Suprapubic skin (tissue), 4 donors: Measurements from ENCODE around the gene HCFC1. TPM values are rescaled to one million over a fixed set of nuclear protein-coding genes. Genes with fewer than 3 reads are reported as not detected.

Source experiments
- DNase-seq, 2 donors: peaks; one replicate each; pipeline ENCODE4 v3.0.0-alpha.2; 2019; ENCODE audit warnings: low spot score in 2 of 2
- H3K27ac ChIP-seq: fragments of 200-600 bp; sonication (generic); one replicate; pipeline ENCODE4 v1.5.1; 2019
- H3K27me3 ChIP-seq: fragments of 200-600 bp; sonication (generic); one replicate; pipeline ENCODE4 v1.5.1; 2019
- H3K36me3 ChIP-seq: fragments of 200-600 bp; sonication (generic); one replicate; pipeline ENCODE4 v1.5.1; 2019
- H3K4me1 ChIP-seq: fragments of 200-600 bp; sonication (generic); one replicate; pipeline ENCODE4 v1.5.1; 2019
- H3K4me3 ChIP-seq: fragments of 200-600 bp; sonication (generic); one replicate; pipeline ENCODE4 v1.5.1; 2019; ENCODE audit warnings: mild to moderate bottlenecking
- H3K9me3 ChIP-seq: fragments of 200-600 bp; sonication (generic); one replicate; pipeline ENCODE4 v1.5.1; 2019
- EP300 ChIP-seq: sonication (generic); formaldehyde crosslinking; IDR thresholded peaks from one replicate; pipeline ENCODE4 v1.6.1; 2017; ENCODE audit warnings: antibody characterized with exemption
- POLR2A ChIP-seq, 2 donors: fragments of 450-650 bp; IDR thresholded peaks; one replicate each; pipeline ENCODE4 v1.6.1; 2017; ENCODE audit warnings: antibody characterized with exemption in 2 of 2, mild to moderate bottlenecking in 2 of 2, moderate library complexity in 2 of 2
- POLR2AphosphoS5 ChIP-seq, 3 donors: sonication (generic); formaldehyde crosslinking; IDR thresholded peaks; one replicate each; pipeline ENCODE4 v1.6.1; 2017; ENCODE audit warnings: antibody characterized with exemption in 3 of 3
- WGBS: methylation state at CpG from one replicate; pipeline ENCODE4 v1.1.5; 2018; 5-methylcytosine and 5-hydroxymethylcytosine counted together
- total RNA-seq, 4 donors: library from RNA; depleted of rRNA; stranded (reverse); fragments of >200 nt; gene quantifications; one replicate each; pipeline ENCODE4 v1.1.0, GENCODE V29; 2016
- TF ChIP-seq, protein P1 (sequence below), 2 donors: fragments of 200-600 bp in 1 of 2; fragments of 450-650 bp in 1 of 2; sonication (generic) in 1 of 2; IDR thresholded peaks; one replicate each; pipeline ENCODE4 v1.5.1; 2016 to 2019; ENCODE audit warnings: antibody characterized with exemption in 2 of 2, mild to moderate bottlenecking in 1 of 2, moderate library complexity in 1 of 2

HCFC1 gene
- total RNA-seq, 4 donors from 2014 or later, result 51.9 to 72.2 (median 55.3) TPM

DNA sequence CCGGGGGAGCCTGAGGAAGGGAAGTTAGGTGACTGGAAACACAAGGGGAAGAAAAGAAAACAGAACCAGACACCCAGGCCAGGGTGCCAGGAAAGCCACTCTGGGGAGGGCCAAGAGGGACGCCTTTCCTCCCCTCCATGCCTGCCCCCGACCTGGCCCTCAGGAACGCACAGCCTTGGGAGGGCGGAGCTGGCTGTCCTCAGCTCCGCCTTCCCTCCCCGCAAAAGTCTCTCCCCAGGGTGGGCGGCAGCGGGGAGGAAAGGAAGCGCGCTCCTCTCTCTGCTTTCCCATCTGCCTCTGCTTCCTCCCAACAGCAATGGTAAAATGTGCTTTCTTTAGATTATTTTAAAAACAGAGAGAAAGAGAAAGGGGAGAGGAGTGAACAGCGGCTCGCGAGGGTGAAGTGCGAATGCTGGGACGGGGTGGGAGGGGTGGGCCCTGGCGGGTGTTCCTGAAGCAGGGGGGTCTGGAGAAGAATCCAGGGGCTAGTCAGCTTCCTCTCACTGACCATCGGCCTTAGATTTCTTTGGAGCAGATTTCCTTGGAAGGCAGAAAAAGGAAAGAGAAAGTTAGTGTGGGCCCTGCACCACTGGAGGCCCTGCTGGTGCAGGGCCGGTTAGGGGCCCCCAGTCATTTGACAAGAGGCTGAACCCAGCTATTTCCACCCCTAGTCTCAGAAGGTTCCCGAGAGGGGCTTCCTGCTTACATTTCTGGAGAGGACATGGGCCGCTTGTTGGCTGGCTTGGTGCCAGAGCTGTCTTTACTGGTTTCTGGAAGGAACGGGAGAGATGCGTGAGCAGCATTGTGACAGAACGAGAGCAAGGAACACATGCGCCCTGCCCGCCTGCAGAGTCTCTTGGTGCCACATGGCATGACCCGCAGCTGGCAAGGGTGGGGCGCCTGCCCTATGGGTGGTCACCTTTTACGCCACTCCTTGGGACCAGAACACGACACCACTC lies 22.5 kb downstream of the HCFC1 start:
- no peak overlapping the region for H3K27ac ChIP-seq
- peaks cover 42% of the 10 kb centered on the region for H3K36me3 ChIP-seq
- no peak overlapping the region for H3K4me3 ChIP-seq
- WGBS, result 80% methylated on average over 30 of the region's 30 CpGs
- TF ChIP-seq POLR2A (IDR thresholded peaks at IDR 0.05) (no peak), EP300 (no peak), POLR2AphosphoS5 (IDR thresholded peaks at IDR 0.05) (no peak)
- TF ChIP-seq, protein P1, sequence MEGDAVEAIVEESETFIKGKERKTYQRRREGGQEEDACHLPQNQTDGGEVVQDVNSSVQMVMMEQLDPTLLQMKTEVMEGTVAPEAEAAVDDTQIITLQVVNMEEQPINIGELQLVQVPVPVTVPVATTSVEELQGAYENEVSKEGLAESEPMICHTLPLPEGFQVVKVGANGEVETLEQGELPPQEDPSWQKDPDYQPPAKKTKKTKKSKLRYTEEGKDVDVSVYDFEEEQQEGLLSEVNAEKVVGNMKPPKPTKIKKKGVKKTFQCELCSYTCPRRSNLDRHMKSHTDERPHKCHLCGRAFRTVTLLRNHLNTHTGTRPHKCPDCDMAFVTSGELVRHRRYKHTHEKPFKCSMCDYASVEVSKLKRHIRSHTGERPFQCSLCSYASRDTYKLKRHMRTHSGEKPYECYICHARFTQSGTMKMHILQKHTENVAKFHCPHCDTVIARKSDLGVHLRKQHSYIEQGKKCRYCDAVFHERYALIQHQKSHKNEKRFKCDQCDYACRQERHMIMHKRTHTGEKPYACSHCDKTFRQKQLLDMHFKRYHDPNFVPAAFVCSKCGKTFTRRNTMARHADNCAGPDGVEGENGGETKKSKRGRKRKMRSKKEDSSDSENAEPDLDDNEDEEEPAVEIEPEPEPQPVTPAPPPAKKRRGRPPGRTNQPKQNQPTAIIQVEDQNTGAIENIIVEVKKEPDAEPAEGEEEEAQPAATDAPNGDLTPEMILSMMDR (IDR thresholded peaks at IDR 0.05), result no peak
- DNase-seq, result no peak
- H3K4me1 ChIP-seq, result peaks cover 11% of the 10 kb centered on the region
- no peaks in the 10 kb centered on the region for H3K9me3 ChIP-seq
- no peaks in the 10 kb centered on the region for H3K27me3 ChIP-seq

GRCh38 chrX:153948002-153948466 lies 23.6 kb downstream of the HCFC1 start:
- H3K27me3 ChIP-seq, result no peaks in the 10 kb centered on the region
- H3K36me3 ChIP-seq, result peaks cover 41% of the 10 kb centered on the region
- H3K9me3 ChIP-seq, result no peaks in the 10 kb centered on the region
- WGBS, result 79% methylated on average over 10 of the region's 10 CpGs
- no peak for DNase-seq
- no peak overlapping the region for H3K27ac ChIP-seq
- peaks cover 13% of the 10 kb centered on the region for H3K4me1 ChIP-seq
- TF ChIP-seq POLR2AphosphoS5 (IDR thresholded peaks at IDR 0.05) (no peak), POLR2A (IDR thresholded peaks at IDR 0.05) (no peak), EP300 (no peak)
- TF ChIP-seq, protein P1 (IDR thresholded peaks at IDR 0.05), result no peak
- no peak overlapping the region for H3K4me3 ChIP-seq

GRCh38 chrX:153947009-153947769 lies 24.4 kb downstream of the HCFC1 start:
- Histone ChIP-seq H3K36me3 (peaks cover 34% of the 10 kb centered on the region), H3K4me3 (no peak overlapping the region), H3K4me1 (peaks cover 13% of the 10 kb centered on the region), H3K27ac (no peak overlapping the region), H3K27me3 (no peaks in the 10 kb centered on the region), H3K9me3 (no peaks in the 10 kb centered on the region)
- 55% methylated on average over 11 of the region's 19 CpGs for WGBS
- TF ChIP-seq, protein P1 (IDR thresholded peaks at IDR 0.05), result peak; percentile 26 to 70
- TF ChIP-seq POLR2A (IDR thresholded peaks at IDR 0.05) (no peak), EP300 (no peak), POLR2AphosphoS5 (IDR thresholded peaks at IDR 0.05) (no peak)
- DNase-seq, result no peak

DNA sequence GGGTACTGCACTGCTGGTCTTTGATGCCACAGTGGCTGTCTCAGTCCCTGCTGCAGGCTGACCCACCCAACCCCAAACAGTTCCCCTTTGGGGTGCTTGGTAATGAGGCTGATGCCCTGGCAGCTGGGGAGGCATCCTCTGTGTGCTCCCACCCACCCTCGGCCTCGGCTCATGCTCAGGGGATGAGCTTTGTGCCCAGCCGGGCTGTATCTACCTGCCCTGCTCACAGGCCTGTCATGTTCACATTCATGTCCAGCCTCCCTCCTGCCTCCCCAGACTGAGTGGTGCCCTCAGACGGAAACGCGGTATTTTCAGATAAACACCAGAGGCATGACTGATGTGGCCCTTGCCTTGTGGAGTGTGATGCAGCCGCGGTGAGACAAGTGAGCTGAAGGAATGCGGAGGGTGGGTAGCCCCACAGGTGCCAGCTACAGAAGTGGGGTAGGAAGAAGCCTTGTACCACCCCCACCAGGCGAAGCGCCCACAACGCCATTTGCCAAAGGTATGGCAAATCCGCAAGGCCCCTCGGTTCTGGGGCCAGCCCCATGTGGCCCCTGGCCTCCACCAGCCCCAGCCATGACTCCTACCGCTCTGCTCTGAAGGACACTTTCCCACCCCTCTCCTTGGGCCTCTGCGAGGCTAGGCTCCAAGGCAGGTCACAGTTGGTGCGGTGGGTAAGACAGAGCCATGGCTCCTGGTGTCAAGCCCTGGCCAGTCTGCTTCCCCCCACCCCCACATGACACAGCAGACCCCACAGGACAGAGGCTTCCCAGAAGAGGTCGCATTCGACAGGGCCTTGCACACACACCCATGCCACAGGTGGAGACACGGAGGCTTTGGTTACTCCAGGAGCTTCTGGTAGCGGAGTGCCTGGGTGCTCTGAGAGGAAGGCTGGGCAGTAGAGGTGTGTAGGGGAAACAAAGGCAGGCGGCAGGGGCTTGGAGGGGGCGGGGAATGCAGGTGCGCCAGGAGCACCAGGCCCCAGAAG lies 25.4 kb downstream of the HCFC1 start:
- no peaks in the 10 kb centered on the region for H3K9me3 ChIP-seq
- no peaks in the 10 kb centered on the region for H3K27me3 ChIP-seq
- H3K4me3 ChIP-seq, result no peak overlapping the region
- H3K36me3 ChIP-seq, result peaks cover 25% of the 10 kb centered on the region
- WGBS, result 91% methylated on average over 17 of the region's 24 CpGs
- no peak for DNase-seq
- TF ChIP-seq, protein P1 (IDR thresholded peaks at IDR 0.05), result no peak
- TF ChIP-seq POLR2A (IDR thresholded peaks at IDR 0.05) (no peak), EP300 (no peak), POLR2AphosphoS5 (IDR thresholded peaks at IDR 0.05) (no peak)
- no peak overlapping the region for H3K27ac ChIP-seq
- H3K4me1 ChIP-seq, result peaks cover 13% of the 10 kb centered on the region
